AG10803 (cell line): Measurements from ENCODE around the gene OSBPL10.

Experiments used
- DNase-seq: peaks from one replicate; pipeline ENCODE4 v3.0.0; 2010; ENCODE audit warnings: low read depth
- H3K4me3 ChIP-seq: 2 replicates; pipeline ENCODE4 v1.5.1; 2011; ENCODE audit warnings: mild to moderate bottlenecking, low read length, control low read depth
- TF ChIP-seq, protein P1 (sequence below): conservative IDR thresholded peaks from 2 replicates; pipeline ENCODE4 v1.5.1; 2011; ENCODE audit warnings: mild to moderate bottlenecking, low read length, control low read depth, inconsistent platforms

OSBPL10 gene

DNA sequence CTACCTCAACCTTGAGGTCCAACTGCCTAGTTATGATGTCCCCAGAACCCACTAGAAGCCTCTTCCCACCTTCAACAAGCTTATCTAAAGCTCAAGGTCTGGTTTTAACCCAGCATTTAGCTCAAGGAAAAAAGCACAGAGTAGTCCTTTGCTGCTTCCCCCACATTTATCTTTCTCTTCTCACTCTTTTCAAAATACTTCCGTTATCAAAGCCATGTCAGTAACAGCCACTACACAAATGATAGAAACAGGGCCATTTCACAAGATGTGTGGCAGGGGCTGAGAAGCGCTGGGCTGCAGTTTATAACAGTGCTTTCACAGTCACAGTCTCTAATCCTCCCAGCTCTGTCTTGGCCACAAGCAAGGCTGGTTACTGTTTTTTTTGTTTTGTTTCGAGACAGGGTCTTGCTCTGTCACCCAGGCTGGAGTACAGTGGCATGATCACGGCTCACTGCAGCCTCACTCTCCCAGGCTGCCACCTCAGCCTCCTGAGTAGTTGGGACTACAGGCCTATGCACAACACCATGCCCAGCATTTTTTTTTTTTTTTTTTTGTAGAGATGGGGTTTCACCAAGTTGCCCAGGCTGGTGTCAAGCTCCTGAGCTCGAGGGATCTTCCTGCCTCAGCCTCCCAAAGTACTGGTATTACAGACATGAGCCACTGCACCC, 218.8 kb downstream of the OSBPL10 start:
- TF ChIP-seq, protein P1, sequence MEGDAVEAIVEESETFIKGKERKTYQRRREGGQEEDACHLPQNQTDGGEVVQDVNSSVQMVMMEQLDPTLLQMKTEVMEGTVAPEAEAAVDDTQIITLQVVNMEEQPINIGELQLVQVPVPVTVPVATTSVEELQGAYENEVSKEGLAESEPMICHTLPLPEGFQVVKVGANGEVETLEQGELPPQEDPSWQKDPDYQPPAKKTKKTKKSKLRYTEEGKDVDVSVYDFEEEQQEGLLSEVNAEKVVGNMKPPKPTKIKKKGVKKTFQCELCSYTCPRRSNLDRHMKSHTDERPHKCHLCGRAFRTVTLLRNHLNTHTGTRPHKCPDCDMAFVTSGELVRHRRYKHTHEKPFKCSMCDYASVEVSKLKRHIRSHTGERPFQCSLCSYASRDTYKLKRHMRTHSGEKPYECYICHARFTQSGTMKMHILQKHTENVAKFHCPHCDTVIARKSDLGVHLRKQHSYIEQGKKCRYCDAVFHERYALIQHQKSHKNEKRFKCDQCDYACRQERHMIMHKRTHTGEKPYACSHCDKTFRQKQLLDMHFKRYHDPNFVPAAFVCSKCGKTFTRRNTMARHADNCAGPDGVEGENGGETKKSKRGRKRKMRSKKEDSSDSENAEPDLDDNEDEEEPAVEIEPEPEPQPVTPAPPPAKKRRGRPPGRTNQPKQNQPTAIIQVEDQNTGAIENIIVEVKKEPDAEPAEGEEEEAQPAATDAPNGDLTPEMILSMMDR: no peak
- no peak overlapping the region for H3K4me3 ChIP-seq
- DNase-seq: no peak

DNA sequence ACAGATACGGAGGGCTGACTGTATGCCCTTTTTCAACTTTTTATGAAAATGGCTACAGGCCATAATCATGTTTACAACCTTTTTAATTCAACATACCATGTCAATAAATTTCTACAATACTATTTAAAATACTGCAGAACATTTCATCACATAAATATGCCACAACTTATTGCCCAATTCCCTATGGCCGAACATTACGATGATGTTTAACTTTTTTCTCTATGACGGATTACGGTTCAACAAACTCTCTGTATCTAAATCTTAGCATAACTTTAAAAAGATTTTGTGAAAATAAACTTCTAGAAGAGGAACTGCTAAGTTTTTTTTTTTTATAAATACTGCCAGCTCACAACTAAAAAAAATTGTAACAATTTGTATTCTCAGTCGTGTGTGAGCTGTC, 220.4 kb downstream of the OSBPL10 start:
- no peak for DNase-seq
- no peak overlapping the region for H3K4me3 ChIP-seq
- TF ChIP-seq, protein P1: no peak

DNA sequence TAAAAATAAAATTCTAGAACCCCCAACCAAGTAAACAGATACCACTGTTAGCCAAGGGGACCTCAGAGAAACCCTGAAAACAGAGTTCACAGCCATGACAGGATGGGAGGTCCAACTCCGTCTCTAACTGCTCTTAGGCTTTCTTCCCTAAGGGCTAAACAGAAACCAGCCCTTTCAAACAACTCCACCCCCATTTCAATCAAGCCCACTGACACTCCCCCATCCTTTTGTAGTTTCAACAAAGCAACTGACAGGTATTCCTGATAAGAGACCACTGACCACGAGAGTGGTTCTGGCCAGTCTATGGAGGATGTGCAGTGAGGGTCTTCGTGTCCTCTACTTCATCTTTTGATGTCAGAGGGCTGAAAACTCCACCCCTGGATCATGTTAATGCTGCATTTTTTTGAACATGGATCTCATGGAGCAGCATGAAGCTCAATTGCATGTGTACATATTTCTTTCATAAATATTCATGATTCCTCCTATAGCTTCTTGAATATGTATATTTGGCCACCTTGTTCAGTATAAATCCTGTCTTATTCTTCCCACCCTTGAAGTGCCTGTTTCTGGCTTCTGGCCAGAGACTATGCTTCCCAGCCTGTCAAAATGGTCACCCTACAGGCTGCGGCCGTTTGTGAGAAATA, 222.6 kb downstream of the OSBPL10 start:
- no peak overlapping the region for H3K4me3 ChIP-seq
- TF ChIP-seq, protein P1: no peak
- no peak for DNase-seq

DNA sequence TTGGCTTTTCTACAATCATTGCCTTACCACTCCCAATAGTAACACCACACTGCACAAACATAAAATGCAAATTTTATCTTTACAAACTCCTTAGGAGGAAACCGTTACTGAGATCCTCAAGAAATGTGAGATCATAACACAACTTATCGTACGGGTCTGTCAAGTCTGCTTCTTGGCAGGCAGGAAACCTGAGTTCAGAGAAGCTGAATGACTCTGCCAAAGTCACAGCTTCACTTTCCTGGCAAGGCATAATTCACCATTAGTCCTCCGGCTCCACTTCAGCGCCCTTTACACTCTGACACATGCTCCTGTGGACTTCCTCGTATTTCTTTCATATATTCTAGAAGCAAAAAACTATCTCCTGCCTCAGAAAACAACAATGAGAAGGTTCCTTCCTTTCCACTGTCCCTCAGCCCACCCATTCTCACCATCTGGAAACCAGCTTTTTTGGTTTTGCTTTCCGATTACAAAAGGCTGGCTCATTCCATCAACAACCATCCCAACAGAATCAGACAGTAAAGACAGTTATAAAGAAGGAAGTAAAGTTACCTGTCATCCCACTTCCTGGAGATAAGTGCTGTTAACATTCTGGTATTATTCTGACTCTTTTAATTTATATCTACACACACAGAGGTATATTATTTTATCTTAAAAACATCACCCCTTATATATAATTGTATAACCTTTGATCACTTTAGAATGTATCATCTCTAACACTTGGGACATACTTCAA, 225.0 kb downstream of the OSBPL10 start:
- TF ChIP-seq, protein P1: no peak
- no peak overlapping the region for H3K4me3 ChIP-seq
- DNase-seq: no peak

DNA sequence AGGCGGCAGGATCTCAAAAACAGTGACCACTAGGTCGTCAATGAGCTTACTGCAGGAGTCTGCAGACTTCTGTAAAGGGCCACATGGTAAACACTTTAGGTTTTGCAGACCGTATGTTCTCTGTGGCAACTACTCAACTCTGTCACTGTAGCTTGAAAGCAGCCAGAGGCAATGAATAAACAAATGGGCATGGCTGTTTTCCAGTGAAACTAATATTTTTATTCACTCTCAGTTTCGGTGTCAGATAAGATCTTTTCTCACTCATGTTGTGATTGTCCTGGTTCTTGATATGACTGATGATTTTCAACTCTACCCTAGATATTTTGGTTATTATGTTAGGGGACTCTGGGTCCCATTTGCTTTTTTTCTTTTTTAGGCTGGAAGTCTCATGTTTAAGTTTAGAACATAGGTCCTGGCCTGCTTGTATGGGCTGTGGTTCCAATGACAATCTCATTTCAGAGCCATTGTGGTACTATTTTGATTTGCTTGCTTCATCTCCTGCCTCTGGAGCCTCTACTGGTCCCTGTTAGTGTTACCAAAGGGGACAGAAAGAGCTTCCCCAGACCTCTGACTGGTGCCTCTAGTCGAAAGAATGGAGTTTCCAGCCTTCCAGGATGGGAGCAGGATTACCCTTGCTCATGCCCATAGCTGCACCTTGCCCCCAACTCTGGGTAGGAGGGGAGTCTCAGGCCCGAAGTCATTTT, 226.3 kb downstream of the OSBPL10 start:
- TF ChIP-seq, protein P1: no peak
- no peak for DNase-seq
- no peak overlapping the region for H3K4me3 ChIP-seq

DNA sequence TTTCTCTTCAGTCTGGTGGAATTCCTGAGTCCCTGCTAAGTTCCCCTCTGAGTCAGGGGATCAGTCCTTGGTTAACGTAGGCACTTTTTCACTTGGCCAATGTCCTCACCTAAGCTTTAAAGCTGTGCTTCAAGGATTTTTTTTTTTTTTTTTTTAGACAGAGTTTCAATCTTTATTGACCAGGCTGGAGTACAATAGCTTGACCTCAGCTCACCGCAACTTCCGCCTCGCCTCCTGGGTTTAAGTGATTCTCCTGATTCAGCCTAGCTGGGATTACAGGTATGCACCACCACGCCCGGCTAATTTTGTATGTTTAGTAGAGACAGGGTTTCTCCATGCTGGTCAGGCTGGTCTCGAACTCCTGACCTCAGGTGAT, 228.0 kb downstream of the OSBPL10 start:
- TF ChIP-seq, protein P1: no peak

More for the DNA sequence above, 228.0 kb downstream of the OSBPL10 start:
- H3K4me3 ChIP-seq: no peak overlapping the region
- DNase-seq: no peak
